B cell (primary cell): ENCODE measurements around the gene NXNL1. TPM values are rescaled to one million over a fixed set of nuclear protein-coding genes. Genes with fewer than 3 reads are reported as not detected.

ENCODE experiments used
- ATAC-seq: fragments of 200-7000 bp; cut with Tn5 transposase; one replicate; pipeline ENCODE4 v1.10.0; 2021; ENCODE audit warnings: low read depth, mild to moderate bottlenecking, moderate number of reproducible peaks, moderate library complexity
- CTCF ChIA-PET: fragments of 350-600 bp; sonication (Branson Sonifier 250); formaldehyde crosslinking; loops from one replicate; lab custom pipeline; 2021; ENCODE audit warnings: antibody characterized with exemption, inconsistent platforms; lab: Charles Lee
- POLR2A ChIA-PET: fragments of 350-600 bp; sonication (Branson Sonifier 250); formaldehyde crosslinking; loops from one replicate; lab custom pipeline; 2021; ENCODE audit warnings: antibody characterized with exemption; lab: Charles Lee
- DNase-seq: peaks from one replicate; pipeline ENCODE4 v3.0.0; 2013
- H2AFZ ChIP-seq: 2 replicates; pipeline ENCODE4 v1.6.1; 2012; ENCODE audit warnings: mild to moderate bottlenecking, low read depth, low read length; ENCODE audit not compliant: insufficient read depth, poor library complexity, severe bottlenecking
- H3K27ac ChIP-seq, 2 donors: 1 replicate in 1 of 2; 2 replicates in 1 of 2; pipeline ENCODE4 v1.5.1; 2012 to 2013; ENCODE audit warnings: low read length in 2 of 2, mild to moderate bottlenecking in 2 of 2, moderate library complexity in 1 of 2
- H3K27me3 ChIP-seq, 4 experiments: fragments of 200-600 bp in 1 of 4; sonication (generic) in 1 of 4; replicated peaks in 1 of 4; 1 replicate in 2 of 4; 2 replicates in 2 of 4; pipeline versions ENCODE4 v1.6.1 to v1.7.0; 2013 to 2016; ENCODE audit warnings: low read length in 3 of 4, mild to moderate bottlenecking in 2 of 4, mixed read lengths in 1 of 4, moderate library complexity in 1 of 4; ENCODE audit not compliant: insufficient read depth in 4 of 4, control insufficient read depth in 3 of 4; ENCODE audit errors: control extremely low read depth in 1 of 4
- H3K36me3 ChIP-seq, 2 experiments: replicated peaks in 1 of 2; 1 replicate in 1 of 2; 2 replicates in 1 of 2; pipeline versions ENCODE4 v1.6.1 to v1.7.1; 2013; ENCODE audit warnings: low read length in 1 of 2; ENCODE audit not compliant: insufficient read depth in 2 of 2, control insufficient read depth in 1 of 2; ENCODE audit errors: control extremely low read depth in 1 of 2, extremely low read depth in 1 of 2
- H3K4me1 ChIP-seq, 2 donors: fragments of 200-600 bp in 1 of 2; sonication (generic) in 1 of 2; 1 replicate in 1 of 2; 2 replicates in 1 of 2; pipeline versions ENCODE4 v1.5.1 to v1.6.1; 2013 to 2017; ENCODE audit warnings: low read length in 2 of 2; ENCODE audit not compliant: control insufficient read depth in 2 of 2, insufficient read depth in 2 of 2
- H3K4me2 ChIP-seq: replicated peaks from 2 replicates; pipeline ENCODE3; 2012; ENCODE audit warnings: mild to moderate bottlenecking, low read depth, low read length; ENCODE audit not compliant: poor library complexity, severe bottlenecking
- H3K4me3 ChIP-seq, 5 experiments: fragments of 200-600 bp in 1 of 5; sonication (generic) in 1 of 5; 1 replicate in 3 of 5; 2 replicates in 2 of 5; pipeline versions ENCODE4 v1.5.1 to v1.7.0; 2011 to 2016; ENCODE audit warnings: low read length in 4 of 5, mild to moderate bottlenecking in 4 of 5, low read depth in 2 of 5, control low read depth in 1 of 5, moderate library complexity in 1 of 5; ENCODE audit not compliant: insufficient read depth in 1 of 5; ENCODE audit errors: control extremely low read depth in 1 of 5, extremely low read depth in 1 of 5
- H3K79me2 ChIP-seq: fragments of 200-600 bp; sonication (generic); one replicate; pipeline ENCODE4 v1.6.0; 2016; ENCODE audit warnings: low read length; ENCODE audit not compliant: control insufficient read depth, insufficient read depth
- H3K9ac ChIP-seq: fragments of 200-600 bp; sonication (generic); 2 replicates; pipeline ENCODE4 v1.6.1; 2017; ENCODE audit warnings: mild to moderate bottlenecking, low read length, moderate library complexity
- H3K9me3 ChIP-seq, 3 donors: one replicate each; pipeline versions ENCODE4 v1.6.1 to v1.7.1; 2013; ENCODE audit warnings: low read length in 2 of 3; ENCODE audit not compliant: control insufficient read depth in 2 of 3, insufficient read depth in 1 of 3; ENCODE audit errors: control extremely low read depth in 1 of 3
- H4K20me1 ChIP-seq: 2 replicates; pipeline ENCODE4 v1.6.0; 2012; ENCODE audit warnings: mild to moderate bottlenecking, low read length; ENCODE audit not compliant: insufficient read depth, control insufficient read depth, poor library complexity, severe bottlenecking
- H3K27ac Mint-ChIP-seq: one replicate; pipeline ENCODE4 v1.8.0; 2021; ENCODE audit warnings: mixed read lengths
- H3K27me3 Mint-ChIP-seq: one replicate; pipeline ENCODE4 v1.8.0; 2021; ENCODE audit warnings: mixed read lengths
- H3K4me1 Mint-ChIP-seq: one replicate; pipeline ENCODE4 v1.8.0; 2021; ENCODE audit warnings: mixed read lengths
- H3K4me3 Mint-ChIP-seq: one replicate; pipeline ENCODE4 v1.8.0; 2021; ENCODE audit warnings: mixed read lengths
- H3K9me3 Mint-ChIP-seq: one replicate; pipeline ENCODE4 v1.8.0; 2022; ENCODE audit warnings: mixed read lengths; ENCODE audit not compliant: insufficient read depth
- EZH2 ChIP-seq: IDR thresholded peaks from 2 replicates; pipeline ENCODE4 v1.6.1; 2012; ENCODE audit warnings: borderline replicate concordance, low read depth, mild to moderate bottlenecking, moderate library complexity, low read length; ENCODE audit not compliant: insufficient read depth, poor library complexity, severe bottlenecking
- WGBS: methylation state at CpG from one replicate; pipeline ENCODE4 v1.1.5; 2013; ENCODE audit warnings: missing lambda C conversion rate; ENCODE audit not compliant: insufficient coverage; 5-methylcytosine and 5-hydroxymethylcytosine counted together
- intact Hi-C: fragments of 100-400 bp; cut with micrococcal nuclease; formaldehyde crosslinking; loops from one replicate; pipeline ENCODE4 v1.10.0; 2022
- polyA plus RNA-seq: library from polyadenylated mRNA; depleted of rRNA; stranded (reverse); fragments of >200 nt; gene quantifications from 2 replicates; pipeline ENCODE4 v1.2.3, GENCODE V29; 2012
- total RNA-seq, 2 donors: library from RNA; stranded (reverse); fragments of 120-200 nt in 1 of 2; gene quantifications; 1 replicate in 1 of 2; 2 replicates in 1 of 2; pipeline versions ENCODE4 v1.2.3 to v1.2.4, GENCODE V29; 2013 to 2022
- TF ChIP-seq, protein P1 (sequence below): fragments of 200-600 bp; IDR thresholded peaks from one replicate; pipeline ENCODE4 v1.8.0; 2022; ENCODE audit warnings: antibody characterized with exemption, mild to moderate bottlenecking

The NXNL1 gene
- total and polyA plus RNA-seq, 2 donors (not counting 1 experiment from before 2014, with no cell fraction given), result not detected

GRCh38 chr19:17419621-17420474 is 40.9 kb downstream of the NXNL1 start, which contains the start of gene MVB12A:
Gene MVB12A, plus strand, starts transcription at chr19:17420047. Its CDS starts 89 bp downstream, at chr19:17420136.
- WGBS, result under 1% methylated on average over 85 of the region's 85 CpGs
- CTCF ChIA-PET, result interaction anchor here (1.0 to 1.8 kb wide), 6 partner anchors 13 to 184 kb away, joined by 3 to 8 read pairs (median 3); partner anchors contain the start of gene BST2
- Histone ChIP-seq H3K9me3 (no peaks in the 10 kb centered on the region), H2AFZ (peak within 1 kb of the TSS; percentile 94), H3K9ac (peak within 1 kb of the TSS; percentile 74), H3K27me3 (no peaks in the 10 kb centered on the region), H3K36me3 (peaks cover 0 to 4% of the 10 kb centered on the region in 2 experiments), H3K79me2 (peaks cover 6% of the 10 kb centered on the region), H3K4me1 (peaks cover 12 to 16% of the 10 kb centered on the region in 2 donors), H3K27ac (peak within 1 kb of the TSS; percentile 33 to 60), H3K4me3 (peak within 1 kb of the TSS; percentile 71 to 89 (median 76)), H4K20me1 (no peaks in the 10 kb centered on the region), H3K4me2 (peak within 1 kb of the TSS; percentile 98)
- no peaks in the 10 kb centered on the region for H3K9me3 Mint-ChIP-seq
- POLR2A ChIA-PET, result interaction anchor here (0.6 to 1.9 kb wide), 11 partner anchors 11 to 786 kb away, joined by 3 to 10 read pairs (median 5); partner anchors contain the start of genes ANO8, BST2 and RPL18A
- DNase-seq (peak; percentile 98), ATAC-seq (peak; percentile 97)
- H3K4me3 Mint-ChIP-seq, result peak within 1 kb of the TSS; percentile 96
- peak within 1 kb of the TSS; percentile 93 for H3K27ac Mint-ChIP-seq
- TF ChIP-seq EZH2, result no peak
- TF ChIP-seq, protein P1, sequence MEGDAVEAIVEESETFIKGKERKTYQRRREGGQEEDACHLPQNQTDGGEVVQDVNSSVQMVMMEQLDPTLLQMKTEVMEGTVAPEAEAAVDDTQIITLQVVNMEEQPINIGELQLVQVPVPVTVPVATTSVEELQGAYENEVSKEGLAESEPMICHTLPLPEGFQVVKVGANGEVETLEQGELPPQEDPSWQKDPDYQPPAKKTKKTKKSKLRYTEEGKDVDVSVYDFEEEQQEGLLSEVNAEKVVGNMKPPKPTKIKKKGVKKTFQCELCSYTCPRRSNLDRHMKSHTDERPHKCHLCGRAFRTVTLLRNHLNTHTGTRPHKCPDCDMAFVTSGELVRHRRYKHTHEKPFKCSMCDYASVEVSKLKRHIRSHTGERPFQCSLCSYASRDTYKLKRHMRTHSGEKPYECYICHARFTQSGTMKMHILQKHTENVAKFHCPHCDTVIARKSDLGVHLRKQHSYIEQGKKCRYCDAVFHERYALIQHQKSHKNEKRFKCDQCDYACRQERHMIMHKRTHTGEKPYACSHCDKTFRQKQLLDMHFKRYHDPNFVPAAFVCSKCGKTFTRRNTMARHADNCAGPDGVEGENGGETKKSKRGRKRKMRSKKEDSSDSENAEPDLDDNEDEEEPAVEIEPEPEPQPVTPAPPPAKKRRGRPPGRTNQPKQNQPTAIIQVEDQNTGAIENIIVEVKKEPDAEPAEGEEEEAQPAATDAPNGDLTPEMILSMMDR, result no peak
- intact Hi-C loops, result loop anchor here (1.0 kb wide), 7 partner anchors 15 to 194 kb away; partner anchors contain the start of genes BST2, DDA1, GTPBP3 and MRPL34
- H3K4me1 Mint-ChIP-seq, result peaks cover 15% of the 10 kb centered on the region
- H3K27me3 Mint-ChIP-seq, result no peaks in the 10 kb centered on the region
